ENCODE measurements around the gene SLC7A14. TPM values are rescaled to one million over a fixed set of nuclear protein-coding genes. Genes with fewer than 3 reads are reported as not detected.

Gene SLC7A14
- total and polyA plus RNA-seq, 2 of the 13 experiments (the other 11 are each of a cell fraction or from before 2014, with no cell fraction given) = not detected

DNA sequence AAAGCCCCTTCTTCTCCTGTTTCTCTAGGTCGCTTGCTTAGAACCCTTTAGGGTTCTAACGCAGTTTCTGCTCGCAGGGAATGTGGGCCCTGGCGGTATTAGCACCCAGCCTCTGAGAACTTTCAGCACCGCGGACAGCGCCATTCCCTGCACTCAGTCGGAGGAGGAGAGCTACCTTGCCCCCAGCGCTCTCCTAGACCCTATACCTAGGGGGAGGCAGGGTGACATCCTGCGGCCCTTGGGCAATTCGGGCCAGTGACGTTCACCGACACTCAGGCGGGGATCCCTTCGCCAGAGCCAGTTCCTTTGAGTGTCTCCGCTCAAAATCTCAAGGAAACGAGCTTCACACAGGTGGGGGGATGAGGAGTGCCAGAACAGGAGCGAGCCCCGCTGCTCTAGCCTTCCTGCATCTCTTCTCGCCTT, 1.3 kb downstream of the SLC7A14 start (continued):
- no peak for TF ChIP-seq ZFYVE20 (CRISPR knock-in tag; IDR thresholded peaks at IDR 0.05; ENCODE audit: borderline replicate concordance, low read depth)
- 0 out of 2 replicates have a peak, but pooled peaks have one; percentile 30 for TF ChIP-seq FOXC1 (CRISPR knock-in tag; IDR thresholded peaks at IDR 0.05; ENCODE audit: borderline replicate concordance)
- peak; percentile 40; the same call in 1 of the 2 replicates for TF ChIP-seq ARHGAP35 (CRISPR knock-in tag; IDR thresholded peaks at IDR 0.05; ENCODE audit: borderline replicate concordance)
- no peak for TF ChIP-seq EEA1 (CRISPR knock-in tag; IDR thresholded peaks at IDR 0.05; ENCODE audit: borderline replicate concordance)
- peak; percentile 94 for TF ChIP-seq HOXA5 (CRISPR knock-in tag; IDR thresholded peaks at IDR 0.05)
- no peak for TF ChIP-seq ZNF629 (CRISPR knock-in tag; conservative IDR thresholded peaks at IDR 0.05)
- TF ChIP-seq, protein P1, sequence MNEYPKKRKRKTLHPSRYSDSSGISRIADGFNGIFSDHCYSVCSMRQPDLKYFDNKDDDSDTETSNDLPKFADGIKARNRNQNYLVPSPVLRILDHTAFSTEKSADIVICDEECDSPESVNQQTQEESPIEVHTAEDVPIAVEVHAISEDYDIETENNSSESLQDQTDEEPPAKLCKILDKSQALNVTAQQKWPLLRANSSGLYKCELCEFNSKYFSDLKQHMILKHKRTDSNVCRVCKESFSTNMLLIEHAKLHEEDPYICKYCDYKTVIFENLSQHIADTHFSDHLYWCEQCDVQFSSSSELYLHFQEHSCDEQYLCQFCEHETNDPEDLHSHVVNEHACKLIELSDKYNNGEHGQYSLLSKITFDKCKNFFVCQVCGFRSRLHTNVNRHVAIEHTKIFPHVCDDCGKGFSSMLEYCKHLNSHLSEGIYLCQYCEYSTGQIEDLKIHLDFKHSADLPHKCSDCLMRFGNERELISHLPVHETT (CRISPR knock-in tag; conservative IDR thresholded peaks at IDR 0.05) = peak; percentile 50; the same call in 1 of the 2 replicates
- TF ChIP-seq, protein P2, sequence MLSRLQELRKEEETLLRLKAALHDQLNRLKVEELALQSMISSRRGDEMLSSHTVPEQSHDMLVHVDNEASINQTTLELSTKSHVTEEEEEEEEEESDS (CRISPR knock-in tag; IDR thresholded peaks at IDR 0.05; ENCODE audit: borderline replicate concordance) = no peak
- 0 out of 2 replicates have a peak, but pooled peaks have one; percentile 22 for TF ChIP-seq TAF1 (CRISPR knock-in tag; IDR thresholded peaks at IDR 0.05)
- TF ChIP-seq, protein P3, sequence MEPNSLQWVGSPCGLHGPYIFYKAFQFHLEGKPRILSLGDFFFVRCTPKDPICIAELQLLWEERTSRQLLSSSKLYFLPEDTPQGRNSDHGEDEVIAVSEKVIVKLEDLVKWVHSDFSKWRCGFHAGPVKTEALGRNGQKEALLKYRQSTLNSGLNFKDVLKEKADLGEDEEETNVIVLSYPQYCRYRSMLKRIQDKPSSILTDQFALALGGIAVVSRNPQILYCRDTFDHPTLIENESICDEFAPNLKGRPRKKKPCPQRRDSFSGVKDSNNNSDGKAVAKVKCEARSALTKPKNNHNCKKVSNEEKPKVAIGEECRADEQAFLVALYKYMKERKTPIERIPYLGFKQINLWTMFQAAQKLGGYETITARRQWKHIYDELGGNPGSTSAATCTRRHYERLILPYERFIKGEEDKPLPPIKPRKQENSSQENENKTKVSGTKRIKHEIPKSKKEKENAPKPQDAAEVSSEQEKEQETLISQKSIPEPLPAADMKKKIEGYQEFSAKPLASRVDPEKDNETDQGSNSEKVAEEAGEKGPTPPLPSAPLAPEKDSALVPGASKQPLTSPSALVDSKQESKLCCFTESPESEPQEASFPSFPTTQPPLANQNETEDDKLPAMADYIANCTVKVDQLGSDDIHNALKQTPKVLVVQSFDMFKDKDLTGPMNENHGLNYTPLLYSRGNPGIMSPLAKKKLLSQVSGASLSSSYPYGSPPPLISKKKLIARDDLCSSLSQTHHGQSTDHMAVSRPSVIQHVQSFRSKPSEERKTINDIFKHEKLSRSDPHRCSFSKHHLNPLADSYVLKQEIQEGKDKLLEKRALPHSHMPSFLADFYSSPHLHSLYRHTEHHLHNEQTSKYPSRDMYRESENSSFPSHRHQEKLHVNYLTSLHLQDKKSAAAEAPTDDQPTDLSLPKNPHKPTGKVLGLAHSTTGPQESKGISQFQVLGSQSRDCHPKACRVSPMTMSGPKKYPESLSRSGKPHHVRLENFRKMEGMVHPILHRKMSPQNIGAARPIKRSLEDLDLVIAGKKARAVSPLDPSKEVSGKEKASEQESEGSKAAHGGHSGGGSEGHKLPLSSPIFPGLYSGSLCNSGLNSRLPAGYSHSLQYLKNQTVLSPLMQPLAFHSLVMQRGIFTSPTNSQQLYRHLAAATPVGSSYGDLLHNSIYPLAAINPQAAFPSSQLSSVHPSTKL (CRISPR knock-in tag; IDR thresholded peaks at IDR 0.05) = peak; percentile 41; the same call in 1 of the 2 replicates
- 0 out of 2 replicates have a peak, but pooled peaks have one; percentile 46 for TF ChIP-seq ZNF264 (CRISPR knock-in tag; IDR thresholded peaks at IDR 0.05)
- TF ChIP-seq KLF11 (CRISPR knock-in tag; IDR thresholded peaks at IDR 0.05) = peak; percentile 89
- 0 out of 2 replicates have a peak, but pooled peaks have one; percentile 38 for TF ChIP-seq FOXM1 (CRISPR knock-in tag; IDR thresholded peaks at IDR 0.05)
- TF ChIP-seq MTF1 (CRISPR knock-in tag; IDR thresholded peaks at IDR 0.05) = 0 out of 2 replicates have a peak, but pooled peaks have one; percentile 44
- TF ChIP-seq, protein P4, sequence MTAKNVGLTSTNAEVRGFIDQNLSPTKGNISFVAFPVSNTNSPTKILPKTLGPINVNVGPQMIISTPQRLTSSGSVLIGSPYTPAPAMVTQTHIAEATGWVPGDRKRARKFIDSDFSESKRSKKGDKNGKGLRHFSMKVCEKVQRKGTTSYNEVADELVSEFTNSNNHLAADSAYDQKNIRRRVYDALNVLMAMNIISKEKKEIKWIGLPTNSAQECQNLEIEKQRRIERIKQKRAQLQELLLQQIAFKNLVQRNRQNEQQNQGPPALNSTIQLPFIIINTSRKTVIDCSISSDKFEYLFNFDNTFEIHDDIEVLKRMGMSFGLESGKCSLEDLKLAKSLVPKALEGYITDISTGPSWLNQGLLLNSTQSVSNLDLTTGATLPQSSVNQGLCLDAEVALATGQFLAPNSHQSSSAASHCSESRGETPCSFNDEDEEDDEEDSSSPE (CRISPR knock-in tag; IDR thresholded peaks at IDR 0.05) = peak; percentile 20; the same call in 1 of the 2 replicates
- TF ChIP-seq ZNF432 (CRISPR knock-in tag; IDR thresholded peaks at IDR 0.05; ENCODE audit: borderline replicate concordance) = no peak
- no peak for TF ChIP-seq CHD2 (IDR thresholded peaks at IDR 0.05; ENCODE audit: low read depth, low read length)
- TF ChIP-seq TSC22D2 (CRISPR knock-in tag; IDR thresholded peaks at IDR 0.05; ENCODE audit: borderline replicate concordance) = peak; percentile 97
- TF ChIP-seq, protein P5, sequence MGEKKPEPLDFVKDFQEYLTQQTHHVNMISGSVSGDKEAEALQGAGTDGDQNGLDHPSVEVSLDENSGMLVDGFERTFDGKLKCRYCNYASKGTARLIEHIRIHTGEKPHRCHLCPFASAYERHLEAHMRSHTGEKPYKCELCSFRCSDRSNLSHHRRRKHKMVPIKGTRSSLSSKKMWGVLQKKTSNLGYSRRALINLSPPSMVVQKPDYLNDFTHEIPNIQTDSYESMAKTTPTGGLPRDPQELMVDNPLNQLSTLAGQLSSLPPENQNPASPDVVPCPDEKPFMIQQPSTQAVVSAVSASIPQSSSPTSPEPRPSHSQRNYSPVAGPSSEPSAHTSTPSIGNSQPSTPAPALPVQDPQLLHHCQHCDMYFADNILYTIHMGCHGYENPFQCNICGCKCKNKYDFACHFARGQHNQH (CRISPR knock-in tag; IDR thresholded peaks at IDR 0.05) = peak; percentile 51; the same call in 1 of the 2 replicates
- TF ChIP-seq SCMH1 (CRISPR knock-in tag; IDR thresholded peaks at IDR 0.05; ENCODE audit: borderline replicate concordance) = no peak
- TF ChIP-seq ZNF430 (CRISPR knock-in tag; IDR thresholded peaks at IDR 0.05) = peak; percentile 75; the same call in 1 of the 2 replicates
- no peak for TF ChIP-seq ZNF260 (CRISPR knock-in tag; IDR thresholded peaks at IDR 0.05; ENCODE audit: borderline replicate concordance, low read depth)
- TF ChIP-seq ZNF788 (CRISPR knock-in tag; IDR thresholded peaks at IDR 0.05; ENCODE audit: borderline replicate concordance) = no peak
